Effector memory CD4-positive, alpha-beta T cell (primary cell): ENCODE data around the gene TM6SF1.
"Not testable (repeated sequence)": the region's sequence is repeated elsewhere in the genome, so short reads cannot be mapped to it uniquely, and the experiment has no call there.

Experiments used
- DNase-seq, 3 donors: peaks; one replicate each; pipeline ENCODE4 v3.0.0-alpha.2; 2020
- H3K27ac ChIP-seq: 2 replicates; pipeline ENCODE4 v1.7.0; 2013; ENCODE audit warnings: mild to moderate bottlenecking, low read length, moderate library complexity; ENCODE audit not compliant: insufficient read depth, poor library complexity, severe bottlenecking
- H3K27me3 ChIP-seq: replicated peaks from 2 replicates; pipeline ENCODE4 v1.7.0; 2013; ENCODE audit warnings: mild to moderate bottlenecking, low read length; ENCODE audit not compliant: insufficient read depth, control insufficient read depth, poor library complexity, severe bottlenecking
- H3K36me3 ChIP-seq: 2 replicates; pipeline ENCODE4 v1.7.0; 2013; ENCODE audit warnings: mild to moderate bottlenecking, low read length, moderate library complexity; ENCODE audit not compliant: control insufficient read depth, insufficient read depth
- H3K4me1 ChIP-seq: 2 replicates; pipeline ENCODE4 v1.7.0; 2013; ENCODE audit warnings: low read length, mild to moderate bottlenecking; ENCODE audit not compliant: control insufficient read depth, insufficient read depth, poor library complexity, severe bottlenecking
- H3K4me3 ChIP-seq: 2 replicates; pipeline ENCODE4 v1.7.0; 2013; ENCODE audit warnings: low read length, low read depth, mild to moderate bottlenecking; ENCODE audit not compliant: insufficient read depth, poor library complexity, severe bottlenecking
- H3K9me3 ChIP-seq: 2 replicates; pipeline ENCODE4 v1.7.0; 2013; ENCODE audit warnings: mild to moderate bottlenecking, low read length, moderate library complexity; ENCODE audit not compliant: control insufficient read depth

Gene TM6SF1

DNA sequence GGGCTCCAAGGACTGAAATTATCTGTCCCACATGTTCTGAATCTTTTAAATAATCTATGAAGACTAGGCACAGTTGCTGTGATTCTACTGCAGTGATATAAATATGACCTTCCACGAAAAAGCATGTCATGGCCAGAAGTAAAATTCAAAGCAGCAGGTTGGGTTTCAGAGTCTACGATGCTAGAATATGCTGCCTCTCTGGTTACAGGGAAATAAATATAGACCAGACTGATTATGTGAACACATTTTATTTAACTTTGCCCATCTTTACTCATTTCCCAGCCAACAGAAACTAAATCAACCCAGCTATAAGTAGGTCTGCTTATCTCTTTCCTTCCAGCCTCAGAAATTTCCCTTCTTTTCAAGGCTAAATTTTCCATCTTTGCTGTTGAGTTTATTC lies 19.9 kb upstream of the TM6SF1 start:
- no peak for DNase-seq
- no peaks in the 10 kb centered on the region for H3K36me3 ChIP-seq

DNA sequence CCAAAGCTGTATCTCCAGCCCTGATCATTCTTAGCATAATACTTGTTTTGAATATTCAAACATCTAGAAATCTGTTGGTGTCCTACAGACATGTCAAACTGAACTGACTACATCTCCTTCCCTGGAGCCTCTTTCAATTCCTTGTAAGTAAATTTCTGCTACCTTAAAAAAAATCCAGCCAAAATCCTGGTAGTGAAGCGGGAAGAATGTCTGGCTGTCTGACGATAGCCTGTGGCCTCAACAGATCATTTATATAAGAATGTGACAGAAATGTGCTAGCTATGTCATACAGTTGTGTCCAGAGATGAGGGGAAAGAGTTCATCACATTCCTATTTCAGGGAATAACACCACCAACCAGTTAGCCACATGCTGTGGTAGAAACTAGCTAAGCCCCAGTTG lies 18.6 kb upstream of the TM6SF1 start:
- DNase-seq = no peak
- Histone ChIP-seq H3K27ac (no peak overlapping the region), H3K27me3 (no peaks in the 10 kb centered on the region), H3K9me3 (no peaks in the 10 kb centered on the region), H3K4me1 (no peaks in the 10 kb centered on the region), H3K4me3 (no peak overlapping the region), H3K36me3 (no peaks in the 10 kb centered on the region)

More for the DNA sequence above, 19.9 kb upstream of the TM6SF1 start:
- H3K27ac ChIP-seq = no peak overlapping the region
- H3K4me3 ChIP-seq = no peak overlapping the region
- H3K4me1 ChIP-seq = no peaks in the 10 kb centered on the region
- H3K9me3 ChIP-seq = no peaks in the 10 kb centered on the region
- H3K27me3 ChIP-seq = no peaks in the 10 kb centered on the region

DNA sequence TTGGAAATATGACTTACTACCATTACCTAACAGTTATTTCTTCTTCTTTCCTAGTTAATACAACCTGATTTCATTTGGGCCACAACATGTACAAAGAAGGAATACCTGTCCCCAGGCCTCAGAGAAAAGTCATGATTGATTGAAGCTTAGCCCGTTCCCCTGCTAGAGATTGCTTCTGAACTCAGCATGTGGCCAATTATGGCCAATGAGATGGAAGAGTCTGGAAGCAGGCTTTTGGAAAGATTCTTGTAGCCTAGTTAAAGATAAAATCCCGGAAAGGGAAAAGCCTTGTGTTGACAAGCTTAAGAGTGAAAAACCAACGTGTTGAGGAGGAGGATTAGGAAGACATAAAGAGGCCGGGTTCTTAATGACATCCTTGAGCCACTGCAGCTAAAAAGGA lies 17.0 kb upstream of the TM6SF1 start:
- no peaks in the 10 kb centered on the region for H3K27me3 ChIP-seq
- no peak overlapping the region for H3K4me3 ChIP-seq
- H3K4me1 ChIP-seq = no peaks in the 10 kb centered on the region
- no peaks in the 10 kb centered on the region for H3K36me3 ChIP-seq
- no peak for DNase-seq
- H3K9me3 ChIP-seq = no peaks in the 10 kb centered on the region
- no peak overlapping the region for H3K27ac ChIP-seq

DNA sequence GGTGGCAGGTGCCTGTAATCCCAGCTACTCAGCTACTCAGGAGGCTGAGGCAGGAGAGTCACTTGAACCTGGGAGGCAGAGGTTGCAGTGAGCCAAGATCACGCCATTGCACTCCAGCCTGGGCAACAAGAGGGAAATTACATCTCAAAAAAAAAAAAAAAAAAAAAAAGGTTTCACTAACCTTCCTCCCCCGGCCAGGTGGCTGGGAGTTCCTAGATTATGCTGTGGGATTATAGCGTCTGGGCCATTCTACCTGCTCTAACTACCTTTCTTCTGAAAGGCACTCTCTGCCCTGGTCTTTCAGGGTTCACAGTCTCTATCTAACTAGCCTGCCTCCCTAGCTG lies 15.5 kb upstream of the TM6SF1 start:
- H3K4me3 ChIP-seq, H3K4me1 ChIP-seq, H3K27ac ChIP-seq, DNase-seq, H3K27me3 ChIP-seq, H3K36me3 ChIP-seq, H3K9me3 ChIP-seq: not testable (repeated sequence)

DNA sequence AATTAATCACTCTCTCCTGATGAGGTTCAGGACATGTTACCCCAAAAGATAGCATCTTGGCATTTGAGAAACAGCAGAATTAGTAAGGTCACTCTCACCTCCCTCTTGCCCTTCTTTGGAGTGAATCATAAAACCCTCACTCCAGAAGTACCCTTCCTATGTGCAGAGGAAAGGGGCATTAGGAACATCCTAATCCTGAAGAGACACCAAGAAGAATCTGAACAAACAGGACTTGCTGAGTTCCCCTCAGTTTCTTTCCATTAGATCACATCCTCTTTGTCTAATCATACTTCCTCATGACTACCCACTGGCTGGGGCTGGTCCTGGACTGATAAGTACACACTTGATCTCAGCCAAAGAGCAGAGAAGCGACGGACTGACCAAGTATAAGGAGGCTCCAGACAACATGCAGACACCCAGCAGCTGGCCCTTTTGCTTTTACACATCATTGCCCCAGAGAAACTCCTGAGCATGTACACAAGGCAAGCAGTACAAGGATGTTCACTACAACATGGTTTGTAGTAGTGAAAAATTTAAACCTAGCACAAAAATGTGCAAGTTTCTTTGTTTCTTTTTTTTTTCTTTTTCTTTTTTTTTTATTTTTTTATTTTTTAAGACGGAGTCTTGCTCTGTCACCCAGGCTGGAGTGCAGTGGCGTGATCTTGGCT lies 15.0 kb upstream of the TM6SF1 start:
- no peaks in the 10 kb centered on the region for H3K4me1 ChIP-seq
- H3K27me3 ChIP-seq = no peaks in the 10 kb centered on the region
- no peaks in the 10 kb centered on the region for H3K9me3 ChIP-seq
- no peaks in the 10 kb centered on the region for H3K36me3 ChIP-seq
- H3K27ac ChIP-seq = no peak overlapping the region
- no peak for DNase-seq
- H3K4me3 ChIP-seq = no peak overlapping the region

DNA sequence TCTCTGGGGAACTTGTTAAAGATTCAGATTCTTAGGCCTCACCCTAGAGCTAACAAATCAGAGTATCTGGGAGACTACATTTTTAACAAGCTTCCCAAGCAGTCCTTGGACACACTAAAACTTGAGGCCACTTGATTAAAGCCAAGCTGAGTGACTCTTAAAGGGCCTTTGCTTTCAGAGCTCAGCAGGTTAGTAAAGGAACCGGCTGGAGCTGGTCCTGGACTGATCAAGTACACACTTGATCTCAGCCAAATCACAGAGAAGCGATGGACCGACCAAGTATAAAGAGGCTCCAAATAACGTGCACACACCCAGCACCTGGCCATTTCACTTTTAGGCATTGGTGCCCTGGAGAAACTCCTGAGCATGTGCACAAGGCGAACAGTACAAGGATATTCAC lies 12.9 kb upstream of the TM6SF1 start:
- DNase-seq = no peak
- H3K27me3 ChIP-seq = no peaks in the 10 kb centered on the region
- no peaks in the 10 kb centered on the region for H3K9me3 ChIP-seq
- H3K36me3 ChIP-seq = no peaks in the 10 kb centered on the region
- no peaks in the 10 kb centered on the region for H3K4me1 ChIP-seq
- H3K4me3 ChIP-seq = no peak overlapping the region
- H3K27ac ChIP-seq = no peak overlapping the region

DNA sequence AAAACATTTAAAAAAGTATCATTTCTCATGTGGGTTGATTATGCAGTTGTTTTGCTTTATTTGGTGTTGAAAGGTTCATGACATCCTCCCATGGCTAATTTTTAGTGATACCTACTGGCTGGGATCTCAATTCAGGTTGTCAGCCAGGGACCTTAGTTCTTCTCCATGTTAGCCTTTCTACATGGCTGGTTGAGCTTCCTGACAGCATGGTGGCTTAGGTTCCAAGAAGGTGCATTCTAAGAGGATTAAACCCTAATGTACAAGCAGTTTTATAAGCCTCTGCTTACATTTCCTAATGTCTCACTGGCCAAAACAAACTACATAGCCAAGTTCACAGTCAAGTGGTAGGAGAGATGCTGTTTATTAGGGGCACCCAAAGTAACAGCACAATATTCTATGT lies 9.4 kb upstream of the TM6SF1 start:
- Histone ChIP-seq H3K27me3 (no peaks in the 10 kb centered on the region), H3K9me3 (no peaks in the 10 kb centered on the region), H3K36me3 (no peaks in the 10 kb centered on the region), H3K4me3 (no peak overlapping the region), H3K4me1 (no peaks in the 10 kb centered on the region), H3K27ac (no peak overlapping the region)
- DNase-seq = no peak

DNA sequence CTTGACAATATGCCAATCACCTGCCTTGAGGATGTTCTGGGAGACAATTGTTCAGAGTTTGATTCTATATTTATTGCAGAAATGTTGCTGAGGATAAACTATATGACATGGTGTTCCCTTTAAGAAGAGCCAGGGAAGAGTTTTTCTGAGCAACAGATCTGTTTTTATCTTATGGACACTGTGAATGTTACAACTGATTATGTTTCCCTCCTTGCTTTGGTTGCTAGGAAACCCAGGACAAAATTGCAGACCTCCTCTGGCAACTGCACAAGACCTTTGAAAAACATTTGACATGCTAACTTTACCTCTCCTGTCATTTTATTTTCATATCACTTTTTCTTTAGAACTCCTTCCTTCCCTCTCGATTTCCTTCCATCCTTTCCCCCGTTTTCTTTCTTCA lies 8.2 kb upstream of the TM6SF1 start:
- no peak overlapping the region for H3K27ac ChIP-seq
- H3K4me1 ChIP-seq = no peaks in the 10 kb centered on the region
- no peaks in the 10 kb centered on the region for H3K9me3 ChIP-seq
- no peaks in the 10 kb centered on the region for H3K36me3 ChIP-seq
- DNase-seq = no peak
- no peak overlapping the region for H3K4me3 ChIP-seq
- no peaks in the 10 kb centered on the region for H3K27me3 ChIP-seq

DNA sequence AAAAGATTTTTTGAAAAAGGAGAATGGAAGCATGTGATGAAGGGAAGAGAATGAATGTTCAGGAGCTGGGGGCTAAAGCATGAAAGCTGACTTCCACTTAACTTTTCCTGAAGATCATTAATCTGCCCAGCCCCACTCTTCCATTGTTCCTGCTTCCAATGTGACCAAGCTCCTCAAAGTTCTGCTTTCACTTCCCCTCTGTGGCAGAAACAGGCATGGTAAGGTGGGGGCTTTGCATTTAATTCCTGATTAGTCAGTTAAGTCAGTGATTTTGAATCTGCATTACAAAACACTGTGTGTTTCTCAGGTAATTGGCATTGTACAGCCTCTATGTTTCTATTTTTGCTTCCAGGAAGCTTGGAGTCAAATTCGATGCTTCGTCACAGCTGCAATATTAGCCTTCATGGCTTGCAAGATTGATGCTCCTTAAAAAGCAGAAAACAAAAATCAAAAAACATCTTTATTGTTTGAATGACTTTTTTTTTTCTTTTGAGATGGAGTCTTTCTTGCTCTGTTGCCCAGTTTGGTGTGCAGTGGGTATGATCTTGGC lies 7.3 kb upstream of the TM6SF1 start:
- Histone ChIP-seq H3K36me3 (no peaks in the 10 kb centered on the region), H3K9me3 (no peaks in the 10 kb centered on the region), H3K27ac (no peak overlapping the region), H3K4me3 (no peak overlapping the region), H3K4me1 (no peaks in the 10 kb centered on the region), H3K27me3 (no peaks in the 10 kb centered on the region)
- no peak for DNase-seq

DNA sequence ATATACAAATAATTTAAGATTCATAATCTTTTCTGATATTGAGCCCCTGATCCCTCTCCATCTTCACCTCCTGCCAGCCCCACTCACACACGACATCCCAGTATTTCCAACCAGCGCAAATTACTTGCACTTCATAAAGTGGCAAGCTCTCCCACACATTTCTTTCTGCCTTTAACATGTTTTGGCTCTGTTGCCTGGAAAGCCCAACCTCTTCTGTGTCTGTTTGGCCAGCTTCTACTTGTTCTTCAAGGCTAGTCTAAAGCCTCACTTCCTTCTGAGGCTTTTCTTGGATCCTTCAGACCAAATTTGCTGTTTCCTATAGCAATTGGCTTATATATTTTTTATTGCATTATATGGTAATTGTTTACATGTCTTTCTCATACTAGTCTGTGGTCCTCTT lies 5.1 kb upstream of the TM6SF1 start:
- Histone ChIP-seq H3K4me3 (no peak overlapping the region), H3K27ac (no peak overlapping the region), H3K36me3 (no peaks in the 10 kb centered on the region), H3K9me3 (no peaks in the 10 kb centered on the region), H3K4me1 (no peaks in the 10 kb centered on the region), H3K27me3 (peaks cover 6% of the 10 kb centered on the region)
- no peak for DNase-seq
